ENCODE measurements around the gene WHAMM. TPM values are rescaled to one million over a fixed set of nuclear protein-coding genes. Genes with fewer than 3 reads are reported as not detected.
"Not testable (repeated sequence)": the region's sequence is repeated elsewhere in the genome, so short reads cannot be mapped to it uniquely, and the experiment has no call there.

Gene WHAMM
- total and polyA plus RNA-seq, 2 donors: 4.0 to 7.8 TPM

DNA sequence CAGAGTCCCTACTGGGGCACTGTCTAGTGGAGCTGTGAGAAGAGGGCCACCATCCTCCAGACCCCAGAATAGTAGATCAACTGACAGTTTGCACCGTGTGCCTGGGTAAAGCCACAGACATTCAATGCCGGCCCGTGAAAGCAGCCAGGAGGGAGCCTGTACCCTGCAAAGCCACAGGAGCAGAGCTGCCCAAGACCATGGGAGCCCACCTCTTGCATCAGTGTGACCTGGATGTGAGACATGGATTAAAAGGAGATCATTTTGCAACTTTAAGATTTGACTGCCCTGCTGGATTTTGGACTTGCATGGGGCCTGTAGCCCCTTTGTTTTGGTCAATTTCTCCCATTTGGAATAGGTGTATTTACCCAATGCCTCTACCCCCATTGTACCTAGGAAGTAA lies 56.6 kb downstream of the WHAMM start:
- DNase-seq (ENCODE audit: low read depth in 6 of 9, low spot score in 9 of 9); H3K9me3 ChIP-seq (ENCODE audit: control insufficient read depth in 2 of 2, insufficient read depth in 1 of 2, low read length in 1 of 2); H3K36me3 ChIP-seq (ENCODE audit: control insufficient read depth in 2 of 2, insufficient read depth in 2 of 2, low read length in 1 of 2); H3K4me1 ChIP-seq (ENCODE audit: control insufficient read depth in 2 of 2, insufficient read depth in 2 of 2, low read length in 2 of 2); H3K4me3 ChIP-seq (ENCODE audit: low read length in 2 of 2); H3K27ac ChIP-seq (ENCODE audit: low read depth in 1 of 2, low read length in 1 of 2); H3K27me3 ChIP-seq (ENCODE audit: control insufficient read depth in 2 of 2, insufficient read depth in 1 of 2, low read length in 1 of 2): not testable (repeated sequence)
- WGBS: over 99% methylated on average over 3 of the region's 3 CpGs

- Histone ChIP-seq H3K9me3 (ENCODE audit: control insufficient read depth in 2 of 2, insufficient read depth in 1 of 2, low read length in 1 of 2) (no peaks in the 10 kb centered on the region), H3K4me1 (ENCODE audit: control insufficient read depth in 2 of 2, insufficient read depth in 2 of 2, low read length in 2 of 2) (no peaks in the 10 kb centered on the region), H3K4me3 (ENCODE audit: low read length in 2 of 2) (no peak overlapping the region), H3K27me3 (ENCODE audit: control insufficient read depth in 2 of 2, insufficient read depth in 1 of 2, low read length in 1 of 2) (no peaks in the 10 kb centered on the region), H3K27ac (ENCODE audit: low read depth in 1 of 2, low read length in 1 of 2) (no peak overlapping the region), H3K36me3 (ENCODE audit: control insufficient read depth in 2 of 2, insufficient read depth in 2 of 2, low read length in 1 of 2) (no peaks in the 10 kb centered on the region)
- DNase-seq (ENCODE audit: low read depth in 6 of 9, low spot score in 9 of 9): no peak
- WGBS: 72% methylated on average over 7 of the region's 7 CpGs
Measured at GRCh38 chr15:82870727-82871320, 61.4 kb downstream of the WHAMM start.

- Histone ChIP-seq H3K27me3 (ENCODE audit: control insufficient read depth in 2 of 2, insufficient read depth in 1 of 2, low read length in 1 of 2) (no peaks in the 10 kb centered on the region), H3K4me3 (ENCODE audit: low read length in 2 of 2) (no peak overlapping the region), H3K36me3 (ENCODE audit: control insufficient read depth in 2 of 2, insufficient read depth in 2 of 2, low read length in 1 of 2) (no peaks in the 10 kb centered on the region), H3K9me3 (ENCODE audit: control insufficient read depth in 2 of 2, insufficient read depth in 1 of 2, low read length in 1 of 2) (no peaks in the 10 kb centered on the region), H3K27ac (ENCODE audit: low read depth in 1 of 2, low read length in 1 of 2) (no peak overlapping the region), H3K4me1 (ENCODE audit: control insufficient read depth in 2 of 2, insufficient read depth in 2 of 2, low read length in 2 of 2) (no peaks in the 10 kb centered on the region)
- 77% methylated on average over 5 of the region's 5 CpGs for WGBS
- DNase-seq (ENCODE audit: low read depth in 6 of 9, low spot score in 9 of 9): no peak
Measured at GRCh38 chr15:82871358-82871757, 61.9 kb downstream of the WHAMM start.

DNA sequence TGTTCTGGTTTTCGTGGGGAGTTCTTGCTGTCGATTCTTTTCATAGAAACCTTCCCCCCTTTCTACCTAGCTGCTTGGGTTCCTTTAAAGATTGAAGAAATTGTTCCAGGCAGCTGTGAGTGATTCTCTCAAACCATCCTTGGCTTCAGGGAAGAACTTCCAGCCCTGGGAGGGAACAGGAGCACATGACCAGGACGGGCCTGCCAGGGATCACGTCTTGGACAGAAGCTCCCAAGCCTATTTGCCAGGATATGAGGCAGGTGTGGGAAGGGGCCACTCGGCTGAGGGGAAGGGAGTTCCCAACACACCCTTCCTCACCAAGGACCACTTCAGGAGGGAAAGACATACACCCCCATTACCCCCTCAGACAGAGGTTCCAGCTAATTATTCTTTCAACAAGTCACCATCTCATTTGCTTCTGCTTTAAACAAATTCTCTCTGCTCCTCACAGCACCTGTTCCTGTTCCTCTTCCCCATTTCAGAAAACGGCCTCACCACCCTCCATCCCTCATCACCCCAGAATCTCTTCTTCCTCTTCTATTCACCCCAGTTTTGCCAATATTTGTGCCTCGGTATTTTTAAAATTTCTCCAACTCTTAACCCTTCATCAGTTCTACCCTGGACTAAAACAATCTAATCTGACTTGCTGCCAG lies 62.5 kb downstream of the WHAMM start:
- DNase-seq (ENCODE audit: low read depth in 6 of 9, low spot score in 9 of 9): no peak
- Histone ChIP-seq H3K4me1 (ENCODE audit: control insufficient read depth in 2 of 2, insufficient read depth in 2 of 2, low read length in 2 of 2) (no peaks in the 10 kb centered on the region), H3K9me3 (ENCODE audit: control insufficient read depth in 2 of 2, insufficient read depth in 1 of 2, low read length in 1 of 2) (no peaks in the 10 kb centered on the region), H3K27ac (ENCODE audit: low read depth in 1 of 2, low read length in 1 of 2) (no peak overlapping the region), H3K27me3 (ENCODE audit: control insufficient read depth in 2 of 2, insufficient read depth in 1 of 2, low read length in 1 of 2) (no peaks in the 10 kb centered on the region), H3K36me3 (ENCODE audit: control insufficient read depth in 2 of 2, insufficient read depth in 2 of 2, low read length in 1 of 2) (no peaks in the 10 kb centered on the region), H3K4me3 (ENCODE audit: low read length in 2 of 2) (no peak overlapping the region)
- WGBS: 66% methylated on average over 7 of the region's 7 CpGs

DNA sequence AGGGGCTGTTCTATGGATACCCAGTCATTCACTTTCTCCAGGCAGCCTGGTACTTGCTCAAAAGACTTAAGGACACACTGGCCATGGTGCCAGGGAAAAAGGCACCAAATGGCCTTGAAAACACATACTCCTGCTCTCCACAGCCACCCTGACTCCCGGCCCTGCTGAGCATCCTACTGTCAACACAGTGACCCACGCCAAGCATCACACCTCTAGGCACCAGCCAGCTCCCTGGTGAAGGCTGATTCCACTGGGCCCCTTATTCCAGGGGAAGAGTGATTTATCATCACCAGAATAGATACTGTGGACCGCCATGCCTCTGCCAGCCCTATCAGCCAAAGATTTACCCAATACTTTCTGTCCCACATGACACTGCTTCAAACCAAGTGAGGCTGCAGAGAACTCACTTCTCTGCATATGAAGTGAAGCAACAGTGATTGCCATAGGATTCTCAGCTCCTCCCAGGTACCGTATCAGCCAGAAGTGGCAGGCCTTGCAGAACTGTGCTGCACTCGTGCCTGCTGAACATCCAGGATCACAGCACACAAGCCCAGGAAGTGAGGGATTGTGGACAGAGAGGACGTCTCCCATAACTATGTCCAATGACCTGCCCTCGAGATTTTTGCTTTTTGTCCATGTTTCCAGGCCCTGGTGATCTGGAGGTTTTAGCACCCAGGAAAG lies 63.7 kb downstream of the WHAMM start:
- Histone ChIP-seq H3K27ac (ENCODE audit: low read depth in 1 of 2, low read length in 1 of 2) (no peak overlapping the region), H3K9me3 (ENCODE audit: control insufficient read depth in 2 of 2, insufficient read depth in 1 of 2, low read length in 1 of 2) (no peaks in the 10 kb centered on the region), H3K4me1 (ENCODE audit: control insufficient read depth in 2 of 2, insufficient read depth in 2 of 2, low read length in 2 of 2) (no peaks in the 10 kb centered on the region), H3K4me3 (ENCODE audit: low read length in 2 of 2) (no peak overlapping the region), H3K36me3 (ENCODE audit: control insufficient read depth in 2 of 2, insufficient read depth in 2 of 2, low read length in 1 of 2) (no peaks in the 10 kb centered on the region), H3K27me3 (ENCODE audit: control insufficient read depth in 2 of 2, insufficient read depth in 1 of 2, low read length in 1 of 2) (no peaks in the 10 kb centered on the region)
- no peak for DNase-seq (ENCODE audit: low read depth in 6 of 9, low spot score in 9 of 9)
- WGBS: 89% methylated on average over 7 of the region's 7 CpGs

DNA sequence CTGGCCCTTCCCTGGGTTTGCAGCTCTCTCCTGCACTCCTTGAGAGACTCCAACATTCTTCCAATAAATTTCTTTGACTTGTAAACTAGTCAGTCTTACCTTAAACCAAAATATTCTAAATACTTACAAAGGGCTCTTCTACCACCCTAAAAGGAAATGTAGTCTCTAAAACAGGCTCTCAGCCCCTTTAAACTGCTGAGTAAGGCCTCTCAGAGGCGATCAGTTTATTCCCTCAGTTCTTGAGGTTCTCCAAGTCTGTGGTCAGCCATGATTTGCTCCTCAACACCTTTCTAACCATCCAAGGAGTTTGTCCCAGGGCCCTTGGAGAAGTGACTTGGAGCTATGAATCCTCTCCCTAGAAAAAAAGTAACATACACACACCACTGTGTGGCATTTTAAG lies 64.8 kb downstream of the WHAMM start:
- H3K36me3 ChIP-seq (ENCODE audit: control insufficient read depth in 2 of 2, insufficient read depth in 2 of 2, low read length in 1 of 2): no peaks in the 10 kb centered on the region
- H3K4me1 ChIP-seq (ENCODE audit: control insufficient read depth in 2 of 2, insufficient read depth in 2 of 2, low read length in 2 of 2): no peaks in the 10 kb centered on the region
- H3K4me3 ChIP-seq (ENCODE audit: low read length in 2 of 2): no peak overlapping the region
- DNase-seq (ENCODE audit: low read depth in 6 of 9, low spot score in 9 of 9): no peak
- no peak overlapping the region for H3K27ac ChIP-seq (ENCODE audit: low read depth in 1 of 2, low read length in 1 of 2)
- 89% methylated on average over 1 of the region's 1 CpG for WGBS
- no peaks in the 10 kb centered on the region for H3K27me3 ChIP-seq (ENCODE audit: control insufficient read depth in 2 of 2, insufficient read depth in 1 of 2, low read length in 1 of 2)
- no peaks in the 10 kb centered on the region for H3K9me3 ChIP-seq (ENCODE audit: control insufficient read depth in 2 of 2, insufficient read depth in 1 of 2, low read length in 1 of 2)

DNA sequence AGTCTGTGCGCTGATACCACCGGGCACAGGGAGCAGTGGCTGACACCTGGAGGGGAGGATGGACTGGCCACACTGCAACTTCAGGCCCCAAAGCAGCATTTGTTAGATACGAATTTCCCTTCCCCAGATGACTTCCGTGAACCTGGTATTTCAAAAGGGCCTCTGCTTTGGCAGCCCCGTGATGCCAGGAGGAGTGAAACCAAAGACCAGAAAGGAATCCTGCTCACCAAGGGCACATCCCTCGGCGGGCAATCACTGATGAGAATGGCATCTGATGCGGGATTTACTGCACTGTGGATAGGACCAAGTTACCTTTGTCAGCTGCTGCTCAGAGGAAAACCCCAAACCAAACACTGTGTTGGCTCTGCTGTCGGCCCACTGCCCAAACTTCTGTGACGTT lies 65.5 kb downstream of the WHAMM start:
- no peaks in the 10 kb centered on the region for H3K9me3 ChIP-seq (ENCODE audit: control insufficient read depth in 2 of 2, insufficient read depth in 1 of 2, low read length in 1 of 2)
- H3K36me3 ChIP-seq (ENCODE audit: control insufficient read depth in 2 of 2, insufficient read depth in 2 of 2, low read length in 1 of 2): no peaks in the 10 kb centered on the region
- H3K4me3 ChIP-seq (ENCODE audit: low read length in 2 of 2): no peak overlapping the region
- no peak for DNase-seq (ENCODE audit: low read depth in 6 of 9, low spot score in 9 of 9)
- WGBS: 87% methylated on average over 10 of the region's 10 CpGs
- H3K4me1 ChIP-seq (ENCODE audit: control insufficient read depth in 2 of 2, insufficient read depth in 2 of 2, low read length in 2 of 2): no peaks in the 10 kb centered on the region
- no peaks in the 10 kb centered on the region for H3K27me3 ChIP-seq (ENCODE audit: control insufficient read depth in 2 of 2, insufficient read depth in 1 of 2, low read length in 1 of 2)
- H3K27ac ChIP-seq (ENCODE audit: low read depth in 1 of 2, low read length in 1 of 2): no peak overlapping the region

DNA sequence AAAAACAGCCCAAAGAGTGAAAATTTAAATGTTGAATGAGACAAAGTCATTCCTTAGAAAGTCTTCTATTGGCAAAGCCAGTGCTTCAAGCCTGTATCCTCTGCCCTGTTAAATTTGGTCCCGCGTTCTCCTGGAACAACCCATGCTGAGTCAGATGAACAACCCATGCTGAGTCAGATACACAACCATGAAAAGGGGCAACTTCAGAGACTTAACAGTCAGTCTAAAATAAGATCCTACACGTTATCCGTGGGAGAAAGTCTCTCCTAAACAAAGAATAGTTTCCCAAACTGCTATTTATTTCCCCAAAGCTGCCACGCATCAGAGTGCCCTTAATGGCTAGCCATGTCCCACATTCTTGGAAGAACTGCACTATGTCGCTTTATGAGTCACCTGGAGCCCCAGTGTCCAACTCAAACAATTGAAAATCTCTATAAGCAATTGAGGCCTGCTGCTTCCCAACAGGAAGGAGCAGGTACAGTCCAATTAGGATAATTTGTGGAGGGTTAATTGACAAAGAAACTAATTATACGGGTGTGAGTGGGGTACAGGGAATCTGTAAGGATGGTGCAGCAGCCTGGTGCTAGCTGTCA lies 66.1 kb downstream of the WHAMM start:
- no peak overlapping the region for H3K4me3 ChIP-seq (ENCODE audit: low read length in 2 of 2)
- H3K27me3 ChIP-seq (ENCODE audit: control insufficient read depth in 2 of 2, insufficient read depth in 1 of 2, low read length in 1 of 2): no peaks in the 10 kb centered on the region
- WGBS: 98% methylated on average over 7 of the region's 7 CpGs
- H3K27ac ChIP-seq (ENCODE audit: low read depth in 1 of 2, low read length in 1 of 2): no peak overlapping the region
- H3K36me3 ChIP-seq (ENCODE audit: control insufficient read depth in 2 of 2, insufficient read depth in 2 of 2, low read length in 1 of 2): no peaks in the 10 kb centered on the region
- DNase-seq (ENCODE audit: low read depth in 6 of 9, low spot score in 9 of 9): no peak
- H3K4me1 ChIP-seq (ENCODE audit: control insufficient read depth in 2 of 2, insufficient read depth in 2 of 2, low read length in 2 of 2): no peaks in the 10 kb centered on the region
- no peaks in the 10 kb centered on the region for H3K9me3 ChIP-seq (ENCODE audit: control insufficient read depth in 2 of 2, insufficient read depth in 1 of 2, low read length in 1 of 2)

GRCh38 chr15:82877825-82878224 lies 68.4 kb downstream of the WHAMM start:
- Histone ChIP-seq H3K27me3 (ENCODE audit: control insufficient read depth in 2 of 2, insufficient read depth in 1 of 2, low read length in 1 of 2) (no peaks in the 10 kb centered on the region), H3K36me3 (ENCODE audit: control insufficient read depth in 2 of 2, insufficient read depth in 2 of 2, low read length in 1 of 2) (no peaks in the 10 kb centered on the region), H3K4me3 (ENCODE audit: low read length in 2 of 2) (no peak overlapping the region), H3K9me3 (ENCODE audit: control insufficient read depth in 2 of 2, insufficient read depth in 1 of 2, low read length in 1 of 2) (no peaks in the 10 kb centered on the region), H3K27ac (ENCODE audit: low read depth in 1 of 2, low read length in 1 of 2) (no peak overlapping the region), H3K4me1 (ENCODE audit: control insufficient read depth in 2 of 2, insufficient read depth in 2 of 2, low read length in 2 of 2) (no peaks in the 10 kb centered on the region)
- no peak for DNase-seq (ENCODE audit: low read depth in 6 of 9, low spot score in 9 of 9)
- WGBS: 92% methylated on average over 2 of the region's 2 CpGs

Measured in thymus (tissue), 11 donors.